HG02852 (cell line): ENCODE results near the gene PGS1.
"Not testable (repeated sequence)": the region's sequence is repeated elsewhere in the genome, so short reads cannot be mapped to it uniquely, and the experiment has no call there.

ENCODE experiments used
- ATAC-seq: cut with Tn5 transposase; IDR thresholded peaks from one replicate; pipeline ENCODE4 v1.9.1; 2021; ENCODE audit warnings: mild to moderate bottlenecking, moderate library complexity; ENCODE audit not compliant: unreplicated experiment

Gene PGS1

GRCh38 chr17:78438694-78439325, 60.4 kb downstream of the PGS1 start:
- no peak for ATAC-seq

- ATAC-seq = no peak
Observed at GRCh38 chr17:78441271-78441971, 63.0 kb downstream of the PGS1 start.

DNA sequence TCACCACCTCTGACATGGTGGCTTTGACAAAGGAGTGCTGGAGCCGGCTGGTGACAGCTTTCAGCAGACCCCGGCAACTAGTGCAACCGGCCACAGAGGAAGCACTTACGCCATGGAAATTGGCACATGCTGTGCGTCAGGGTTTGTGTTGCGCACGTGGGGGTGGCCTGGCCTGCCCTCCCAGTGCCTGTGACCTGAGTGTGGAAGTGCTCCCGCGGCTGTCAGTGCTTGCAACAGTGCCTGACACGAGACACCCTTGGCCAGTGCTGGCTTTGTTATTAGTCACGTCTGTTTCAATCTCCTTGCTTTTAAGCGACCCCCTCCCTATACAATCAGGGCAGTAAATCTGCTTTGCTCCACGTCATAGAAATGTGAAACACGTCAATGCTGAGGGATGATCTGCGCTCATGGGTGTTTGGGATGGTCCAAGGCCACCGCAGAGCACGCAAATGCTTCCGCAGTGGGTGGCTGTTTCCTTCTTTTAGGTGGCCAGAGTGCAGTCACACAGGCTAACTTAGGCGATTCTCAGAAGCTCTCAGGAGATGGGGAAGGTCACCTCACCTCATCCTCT, 64.3 kb downstream of the PGS1 start:
- no peak for ATAC-seq

DNA sequence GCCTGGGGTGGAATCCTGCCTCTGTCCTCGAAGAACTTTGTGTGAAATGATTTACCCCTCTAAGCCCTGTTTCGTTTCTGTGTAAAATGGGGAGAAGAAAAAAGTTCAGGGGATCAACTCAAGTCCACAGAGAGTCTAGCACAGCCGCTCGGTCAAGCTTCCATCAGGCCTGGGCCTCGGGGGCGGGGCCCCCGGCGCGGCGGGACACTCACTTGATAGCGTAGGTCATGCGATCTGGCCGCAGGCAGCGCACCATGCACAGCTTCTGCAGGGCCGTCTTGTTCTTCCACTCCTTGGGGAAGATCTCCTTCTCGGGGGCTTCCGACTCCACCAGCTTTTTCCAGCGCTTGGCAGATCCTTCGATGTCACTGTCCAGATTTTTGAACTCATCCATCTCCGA, 65.9 kb downstream of the PGS1 start:
- no peak for ATAC-seq

DNA sequence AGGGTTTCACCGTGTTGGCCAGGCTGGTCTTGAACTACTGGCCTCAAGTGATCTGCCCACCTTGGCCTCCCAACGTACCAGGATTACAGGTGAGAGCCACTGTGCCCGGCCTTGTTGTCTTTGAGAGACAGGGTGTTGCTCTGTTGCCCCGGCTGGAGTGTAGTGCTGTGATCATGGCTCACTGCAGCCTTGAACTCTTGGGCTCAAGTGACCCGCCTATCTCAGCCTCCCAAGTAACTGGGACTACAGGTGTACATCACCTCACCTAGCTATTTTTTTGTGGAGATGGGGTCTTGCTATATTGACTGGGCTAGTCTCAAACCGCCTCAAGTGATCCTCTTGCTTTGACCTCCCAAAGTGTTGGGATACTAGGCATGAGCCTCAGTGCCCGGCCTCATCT, 68.4 kb downstream of the PGS1 start:
- ATAC-seq = no peak

- no peak for ATAC-seq
Observed at GRCh38 chr17:78448356-78448993, 70.0 kb downstream of the PGS1 start.

GRCh38 chr17:78449983-78450595, 71.6 kb downstream of the PGS1 start:
- no peak for ATAC-seq

- no peak for ATAC-seq
Observed at GRCh38 chr17:78450696-78451345, 72.4 kb downstream of the PGS1 start.

GRCh38 chr17:78451753-78452152, 73.3 kb downstream of the PGS1 start:
- ATAC-seq = no peak

DNA sequence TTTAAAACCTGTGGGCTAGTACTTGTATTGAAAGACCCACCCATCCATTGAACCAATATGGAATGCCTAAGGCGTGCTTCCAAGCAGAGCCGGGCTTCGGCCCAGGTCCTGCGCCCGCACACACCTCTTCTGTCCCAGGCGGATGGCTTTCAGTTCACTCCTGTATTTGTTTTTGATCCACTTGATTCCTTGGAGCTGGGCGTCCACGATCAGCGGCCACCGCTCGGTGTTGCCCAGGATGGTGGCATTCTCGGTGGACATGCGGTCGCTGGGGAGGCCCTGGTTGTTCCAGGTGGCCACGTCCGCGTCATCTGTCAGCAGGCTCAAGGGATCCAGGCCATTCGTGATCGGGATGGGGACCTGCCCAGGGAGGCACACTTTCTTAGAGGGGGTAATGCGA, 75.9 kb downstream of the PGS1 start:
- ATAC-seq = no peak

- no peak for ATAC-seq
Observed at GRCh38 chr17:78458091-78458490, 79.6 kb downstream of the PGS1 start.

DNA sequence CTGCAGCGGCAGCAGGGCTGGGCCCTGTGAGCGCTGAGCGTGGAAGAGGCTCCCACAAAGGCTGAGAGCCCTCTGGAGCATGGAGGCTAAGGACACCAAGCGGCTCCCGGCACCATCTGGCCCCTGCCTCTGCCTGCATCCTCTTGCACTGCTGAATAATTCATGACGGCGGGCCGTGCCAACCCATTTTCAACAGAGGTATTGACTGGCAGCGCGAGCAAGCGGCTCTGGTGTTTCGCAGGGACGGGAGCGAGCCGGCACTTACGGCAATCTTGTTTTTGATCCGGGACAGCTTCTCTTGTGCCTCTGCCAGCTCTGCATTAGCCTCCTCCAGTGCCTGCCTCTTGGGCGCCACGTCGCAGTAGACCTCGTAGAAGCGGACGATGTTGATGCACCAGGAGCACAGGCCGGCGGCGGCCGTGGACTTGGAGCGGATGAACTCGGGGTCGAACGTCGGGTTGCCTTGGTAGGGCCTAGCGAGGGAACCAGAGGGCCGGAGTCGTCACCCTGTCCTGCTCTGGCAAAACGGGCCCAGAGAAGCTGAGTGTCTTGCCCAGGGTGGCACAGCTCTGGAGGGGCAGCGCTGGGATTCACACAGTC, 80.4 kb downstream of the PGS1 start:
- no peak for ATAC-seq

DNA sequence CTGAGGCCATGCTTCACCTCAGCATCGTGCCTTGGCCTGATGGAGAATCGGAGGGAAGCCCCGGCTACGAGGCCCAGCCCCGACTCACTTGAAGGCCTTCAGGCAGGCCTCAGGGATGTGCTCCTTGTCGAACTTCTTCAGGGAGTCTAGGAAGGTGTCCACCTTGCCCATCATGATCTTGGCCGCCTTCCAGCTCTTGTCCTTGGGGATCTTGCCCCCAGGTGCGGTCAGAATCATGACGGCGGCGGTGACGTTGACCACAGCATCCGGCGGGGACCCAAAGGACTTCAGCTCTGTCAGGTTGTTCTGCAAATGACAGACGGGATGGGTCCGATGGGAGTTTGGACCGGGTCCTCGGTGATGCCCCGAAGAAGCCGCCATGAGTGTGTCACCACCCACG, 81.2 kb downstream of the PGS1 start:
- ATAC-seq = no peak

- no peak for ATAC-seq
Observed at GRCh38 chr17:78460176-78460675, 81.8 kb downstream of the PGS1 start.

DNA sequence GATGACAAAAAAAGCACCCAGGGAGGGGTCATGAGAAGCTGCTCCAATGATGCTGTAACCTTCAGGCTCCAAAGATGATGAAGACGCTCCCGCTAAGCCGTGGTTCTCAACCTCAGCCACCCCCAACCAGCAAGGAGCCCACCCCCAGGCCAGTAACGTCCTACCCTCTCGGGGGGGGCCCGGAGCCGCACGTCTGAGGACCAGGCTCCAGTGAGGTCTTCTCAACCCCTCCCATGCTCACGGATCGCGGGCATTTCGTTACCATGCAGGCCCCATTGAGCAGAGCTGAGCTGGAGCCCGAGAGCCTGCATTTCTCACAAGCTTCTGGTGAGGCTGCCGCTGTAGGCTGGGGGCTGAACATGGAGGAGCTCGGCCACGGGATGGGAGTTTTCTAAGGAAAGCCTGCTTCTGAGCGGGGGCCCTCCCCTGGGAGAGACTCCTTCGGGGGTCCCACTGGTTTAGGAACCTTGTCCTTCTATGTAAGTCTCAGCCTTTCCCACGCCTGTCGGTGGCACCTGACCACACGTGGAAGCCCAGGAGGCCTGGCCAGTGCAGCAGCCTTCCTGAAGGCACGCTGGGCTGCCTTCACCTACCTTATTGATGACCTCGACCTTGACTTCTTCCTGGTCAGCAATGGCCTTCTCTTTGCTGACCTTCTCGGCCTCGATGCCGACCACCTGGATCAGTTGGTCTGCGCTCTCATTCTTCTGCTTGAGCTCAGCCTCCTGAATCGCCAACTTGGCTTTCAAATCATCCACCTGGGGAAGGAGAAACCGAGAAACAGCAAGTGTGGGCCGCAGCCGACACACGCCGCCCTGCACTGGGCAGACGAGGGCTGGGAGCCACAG, 82.7 kb downstream of the PGS1 start:
- ATAC-seq = no peak

DNA sequence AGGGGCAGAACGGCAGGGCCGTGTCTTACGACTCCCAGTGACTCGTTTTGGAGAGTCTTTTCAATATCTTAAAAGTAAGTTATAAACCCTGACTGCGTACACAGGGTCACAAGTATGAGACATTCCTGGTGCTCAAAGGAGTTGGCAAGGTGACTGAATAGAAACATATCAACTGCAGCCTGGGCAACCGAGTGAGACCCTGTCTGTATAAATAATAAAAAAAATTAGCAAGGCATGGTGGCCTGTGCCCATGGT, 83.3 kb downstream of the PGS1 start:
- no peak for ATAC-seq

DNA sequence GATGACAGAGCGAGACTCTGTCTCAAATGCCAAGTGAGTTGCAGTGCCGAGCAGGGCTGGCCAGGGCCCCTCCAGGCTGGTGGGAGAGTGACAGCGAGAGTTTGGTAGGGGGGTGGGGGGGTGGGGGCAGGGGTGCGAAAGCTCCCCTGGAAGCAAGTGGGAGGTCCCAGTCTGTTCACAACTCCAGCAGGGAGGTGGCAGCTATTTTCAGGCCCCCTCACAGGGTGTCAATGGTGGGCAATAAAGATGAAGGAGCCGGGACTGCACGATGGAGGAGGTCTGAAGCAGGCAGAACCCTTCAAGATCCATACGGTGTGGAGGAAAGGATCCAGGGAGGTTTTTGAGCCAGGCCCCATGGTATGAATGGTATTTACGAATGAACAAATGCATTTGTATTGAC, 83.7 kb downstream of the PGS1 start:
- ATAC-seq = no peak

DNA sequence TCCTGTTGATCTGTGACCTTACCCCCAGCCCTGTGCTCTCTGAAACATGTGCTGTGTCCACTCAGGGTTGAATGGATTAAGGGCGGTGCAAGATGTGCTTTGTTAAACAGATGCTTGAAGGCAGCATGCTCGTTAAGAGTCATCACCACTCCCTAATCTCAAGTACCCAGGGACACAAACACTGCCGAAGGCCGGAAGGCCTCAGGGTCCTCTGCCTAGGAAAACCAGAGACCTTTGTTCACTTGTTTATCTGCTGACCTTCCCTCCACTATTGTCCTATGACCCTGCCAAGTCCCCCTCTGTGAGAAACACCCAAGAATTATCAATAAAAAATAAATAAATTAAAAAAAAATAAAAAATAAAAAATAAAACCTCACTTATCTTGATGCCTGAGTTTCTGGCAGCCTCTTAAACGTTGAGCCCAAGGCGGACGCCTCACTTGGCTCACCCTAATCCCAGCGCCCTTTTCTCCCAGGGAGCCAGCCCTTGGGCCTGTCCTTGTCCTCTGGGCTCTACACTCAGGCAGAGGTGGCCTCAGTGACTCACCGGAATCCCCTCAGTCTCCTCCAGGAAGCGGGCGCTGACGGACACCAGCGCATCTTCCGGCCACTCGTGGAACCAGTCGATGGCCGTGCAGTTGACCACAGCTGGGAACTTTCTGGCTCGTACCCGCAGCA, 87.8 kb downstream of the PGS1 start:
- ATAC-seq = not testable (repeated sequence)
